ENCODE measurements around the gene PLCH1. TPM values are rescaled to one million over a fixed set of nuclear protein-coding genes. Genes with fewer than 3 reads are reported as not detected.
"Not testable (repeated sequence)": the region's sequence is repeated elsewhere in the genome, so short reads cannot be mapped to it uniquely, and the experiment has no call there.

PLCH1 gene
- total RNA-seq, 1 experiment from 2014 or later = 4.1 TPM

- CTCF ChIA-PET; H3K4me2 ChIP-seq (ENCODE audit: low read length); H3K4me3 ChIP-seq (ENCODE audit: low read length); ATAC-seq; H4K20me1 ChIP-seq (ENCODE audit: low read length); H3K9me3 ChIP-seq (ENCODE audit: low read length); BruUV-seq (replicated peaks); DNase-seq; H3K79me2 ChIP-seq (ENCODE audit: low read length); H3K36me3 ChIP-seq (ENCODE audit: low read depth, low read length); H3F3A ChIP-seq (ENCODE audit: low read length, unreplicated experiment); H3K4me1 ChIP-seq (ENCODE audit: insufficient read depth, low read length); H2AFZ ChIP-seq (ENCODE audit: low read length); H3K9ac ChIP-seq (ENCODE audit: low read length); POLR2A ChIA-PET (ENCODE audit: unreplicated experiment); H3K27ac ChIP-seq (ENCODE audit: low read length); H3K9me2 ChIP-seq (replicated peaks; ENCODE audit: low read length); intact Hi-C loops (cut with micrococcal nuclease); H3K27me3 ChIP-seq (ENCODE audit: low read length): not testable (repeated sequence)
Measured at GRCh38 chr3:155620552-155620951, 124.3 kb downstream of the PLCH1 start.

GRCh38 chr3:155619118-155619915, 125.6 kb downstream of the PLCH1 start:
- H3K79me2 ChIP-seq (ENCODE audit: low read length) = no peaks in the 10 kb centered on the region
- ChIA-PET CTCF (no interaction called here), POLR2A (ENCODE audit: unreplicated experiment) (no interaction called here)
- BruUV-seq (replicated peaks) = no TSS peak
- no peaks in the 10 kb centered on the region for H3K9me2 ChIP-seq (replicated peaks; ENCODE audit: low read length)
- no peak overlapping the region for H3K4me2 ChIP-seq (ENCODE audit: low read length)
- no peak overlapping the region for H2AFZ ChIP-seq (ENCODE audit: low read length)
- ATAC-seq = no peak
- no peak for DNase-seq
- no peaks in the 10 kb centered on the region for H3K4me1 ChIP-seq (ENCODE audit: insufficient read depth, low read length)
- no peaks in the 10 kb centered on the region for H3K27me3 ChIP-seq (ENCODE audit: low read length)
- no peaks in the 10 kb centered on the region for H3K36me3 ChIP-seq (ENCODE audit: low read depth, low read length)
- no peaks in the 10 kb centered on the region for H3F3A ChIP-seq (ENCODE audit: low read length, unreplicated experiment)
- H3K4me3 ChIP-seq (ENCODE audit: low read length) = no peak overlapping the region
- H3K9ac ChIP-seq (ENCODE audit: low read length) = no peak overlapping the region
- no peak overlapping the region for H3K27ac ChIP-seq (ENCODE audit: low read length)
- H3K9me3 ChIP-seq (ENCODE audit: low read length) = no peaks in the 10 kb centered on the region
- intact Hi-C loops (cut with micrococcal nuclease) = no loop called here
- TF ChIP-seq EZH2 (IDR thresholded peaks at IDR 0.05; ENCODE audit: low read length, unreplicated experiment) = no peak
- no peak for TF ChIP-seq EZH2phosphoT487 (IDR thresholded peaks at IDR 0.05; ENCODE audit: borderline replicate concordance, low read length)
- TF ChIP-seq CTCF (conservative IDR thresholded peaks at IDR 0.05; ENCODE audit: low read depth, low read length) = no peak
- no peaks in the 10 kb centered on the region for H4K20me1 ChIP-seq (ENCODE audit: low read length)

- H3K4me1 ChIP-seq (ENCODE audit: insufficient read depth, low read length) = no peaks in the 10 kb centered on the region
- no peaks in the 10 kb centered on the region for H3K36me3 ChIP-seq (ENCODE audit: low read depth, low read length)
- CTCF ChIA-PET = no interaction called here
- no peaks in the 10 kb centered on the region for H3F3A ChIP-seq (ENCODE audit: low read length, unreplicated experiment)
- no peaks in the 10 kb centered on the region for H3K79me2 ChIP-seq (ENCODE audit: low read length)
- H3K9me3 ChIP-seq (ENCODE audit: low read length) = no peaks in the 10 kb centered on the region
- BruUV-seq (replicated peaks) = no TSS peak
- DNase-seq = no peak
- H3K9me2 ChIP-seq (replicated peaks; ENCODE audit: low read length) = no peaks in the 10 kb centered on the region
- no peaks in the 10 kb centered on the region for H4K20me1 ChIP-seq (ENCODE audit: low read length)
- ATAC-seq = no peak
- H3K4me3 ChIP-seq (ENCODE audit: low read length) = no peak overlapping the region
- no peaks in the 10 kb centered on the region for H3K27me3 ChIP-seq (ENCODE audit: low read length)
- POLR2A ChIA-PET (ENCODE audit: unreplicated experiment) = no interaction called here
- H3K9ac ChIP-seq (ENCODE audit: low read length) = no peak overlapping the region
- intact Hi-C loops (cut with micrococcal nuclease) = no loop called here
- TF ChIP-seq CTCF (conservative IDR thresholded peaks at IDR 0.05; ENCODE audit: low read depth, low read length) = no peak
- TF ChIP-seq EZH2phosphoT487 (IDR thresholded peaks at IDR 0.05; ENCODE audit: borderline replicate concordance, low read length) = no peak
- TF ChIP-seq EZH2 (IDR thresholded peaks at IDR 0.05; ENCODE audit: low read length, unreplicated experiment) = no peak
- H3K4me2 ChIP-seq (ENCODE audit: low read length) = no peak overlapping the region
- no peak overlapping the region for H2AFZ ChIP-seq (ENCODE audit: low read length)
- no peak overlapping the region for H3K27ac ChIP-seq (ENCODE audit: low read length)
Measured at GRCh38 chr3:155618543-155618942, 126.3 kb downstream of the PLCH1 start.
